NCI-H524 treated with DMSO at 0.1 percent for 48 hours (cell line): Measurements from ENCODE around the gene SCP2.
"Not testable (repeated sequence)": the region's sequence is repeated elsewhere in the genome, so short reads cannot be mapped to it uniquely, and the experiment has no call there.

ENCODE experiments used
- DNase-seq: peaks from one replicate; lab custom pipeline; 2025; lab: John Stamatoyannopoulos, UW

Gene SCP2

DNA sequence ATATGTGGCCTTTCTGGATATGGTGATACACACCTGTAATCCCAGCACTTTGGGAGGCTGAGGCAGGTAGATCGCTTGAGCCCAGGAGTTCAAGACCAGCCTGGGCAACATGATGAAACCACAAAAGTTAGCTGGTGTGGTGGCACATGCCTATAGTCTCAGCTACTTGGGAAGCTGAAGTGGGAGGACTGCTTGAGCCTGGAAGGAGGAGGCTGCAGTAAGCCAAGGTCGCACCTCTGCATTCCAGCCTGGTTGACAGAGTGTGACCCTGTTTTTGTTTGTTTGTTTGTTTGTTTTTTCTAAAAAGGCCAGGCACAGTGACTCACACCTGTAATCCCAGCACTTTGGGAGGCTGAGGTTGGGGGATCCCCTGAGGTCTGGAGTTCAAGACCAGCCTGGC, 42.2 kb downstream of the SCP2 start:
- not testable (repeated sequence) for DNase-seq

- DNase-seq = no peak
Measured at GRCh38 chr1:52970149-52970548, 43.1 kb downstream of the SCP2 start.

GRCh38 chr1:52973841-52974240, 46.8 kb downstream of the SCP2 start:
- DNase-seq = no peak

DNA sequence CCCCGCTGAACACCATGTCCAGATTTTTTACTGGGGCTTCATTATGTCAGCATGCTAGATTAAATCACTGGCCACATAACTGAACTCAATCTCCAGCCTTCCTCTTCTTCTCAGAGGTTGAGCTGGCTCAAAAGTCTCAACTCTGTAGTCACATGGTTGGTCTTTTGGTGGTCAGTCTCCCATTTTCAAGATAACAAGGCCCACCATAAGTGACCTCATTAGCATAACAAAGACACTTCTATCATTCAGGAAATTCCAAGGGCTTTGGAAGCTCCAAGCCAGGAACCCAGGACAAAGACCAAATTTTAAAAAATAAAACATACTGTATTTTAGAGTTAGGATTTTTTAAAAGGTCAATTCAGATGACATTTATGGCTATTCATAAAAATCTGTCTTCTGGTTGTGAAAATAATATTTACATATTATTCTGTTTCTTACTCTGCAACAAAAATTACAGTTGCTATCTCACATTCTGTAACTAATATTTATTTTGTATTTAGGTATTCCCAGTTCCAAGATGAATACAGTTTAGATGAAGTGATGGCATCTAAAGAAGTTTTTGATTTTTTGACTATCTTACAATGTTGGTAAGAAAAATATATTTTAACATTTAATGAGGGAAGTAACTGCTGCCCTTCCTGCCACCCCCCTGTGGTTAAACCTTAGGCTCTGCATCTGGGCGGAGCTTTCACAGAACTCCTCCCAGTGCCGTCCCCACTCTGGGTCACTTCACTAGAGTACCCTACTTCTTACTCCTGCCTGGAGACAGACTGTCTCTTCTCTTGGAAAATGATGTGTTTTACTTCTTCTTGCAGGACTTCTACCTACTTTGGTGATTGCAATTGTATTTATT, 49.3 kb downstream of the SCP2 start:
- DNase-seq = no peak

DNA sequence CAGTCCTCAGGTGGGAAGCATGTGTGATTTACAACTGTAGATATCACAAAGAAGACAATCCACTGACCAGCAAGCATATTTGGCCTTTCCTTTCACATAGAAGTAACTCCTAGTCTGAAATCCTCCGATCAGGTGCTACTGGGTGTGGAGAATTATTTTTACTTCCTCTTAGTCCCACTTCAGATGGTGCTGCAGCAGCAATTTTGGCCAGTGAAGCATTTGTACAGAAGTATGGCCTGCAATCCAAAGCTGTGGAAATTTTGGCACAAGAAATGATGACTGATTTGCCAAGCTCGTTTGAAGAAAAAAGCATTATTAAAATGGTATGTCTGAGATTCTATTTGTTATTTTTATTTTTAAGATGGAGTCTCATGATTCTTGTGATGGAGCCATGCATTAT, 51.0 kb downstream of the SCP2 start:
- no peak for DNase-seq

DNA sequence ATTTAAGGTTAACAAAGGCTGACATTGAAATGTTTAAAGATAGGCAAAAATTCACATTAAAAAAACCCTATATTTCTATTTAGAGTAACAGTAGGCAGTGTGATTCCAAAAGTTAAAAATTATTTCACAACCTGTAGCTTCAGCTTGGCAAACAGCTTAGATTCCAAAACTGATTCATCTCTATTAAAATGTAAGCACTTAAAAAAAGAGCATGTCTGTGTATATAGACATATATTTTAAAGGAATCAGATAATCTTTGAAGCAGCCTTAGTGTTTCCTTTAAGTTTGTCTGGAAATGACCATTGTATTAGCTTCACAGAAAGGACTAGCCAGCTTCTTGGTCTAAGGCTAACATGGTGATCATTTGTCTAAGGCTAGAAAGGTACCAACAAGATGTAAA, 65.7 kb downstream of the SCP2 start:
- DNase-seq = not testable (repeated sequence)

DNA sequence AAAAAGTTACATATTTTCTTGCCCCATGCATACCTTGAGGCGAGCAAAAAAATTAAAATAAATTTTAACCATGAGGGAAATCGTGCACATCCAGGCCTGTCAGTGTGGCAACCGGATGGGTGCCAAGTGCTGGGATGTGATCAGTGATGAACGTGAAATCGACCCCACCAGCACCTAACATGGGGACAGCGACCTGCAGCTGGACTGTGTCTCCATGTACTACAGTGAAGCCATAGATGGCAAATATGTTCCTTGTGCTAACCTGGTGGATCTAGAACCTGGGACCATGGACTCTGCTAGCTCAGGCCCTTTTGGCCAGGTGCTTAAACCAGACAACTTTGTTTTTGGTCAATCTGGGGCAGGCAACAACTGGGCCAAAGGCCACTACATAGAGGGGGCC, 67.6 kb downstream of the SCP2 start:
- DNase-seq = no peak

- DNase-seq = no peak
Measured at GRCh38 chr1:52996653-52997052, 69.6 kb downstream of the SCP2 start.

DNA sequence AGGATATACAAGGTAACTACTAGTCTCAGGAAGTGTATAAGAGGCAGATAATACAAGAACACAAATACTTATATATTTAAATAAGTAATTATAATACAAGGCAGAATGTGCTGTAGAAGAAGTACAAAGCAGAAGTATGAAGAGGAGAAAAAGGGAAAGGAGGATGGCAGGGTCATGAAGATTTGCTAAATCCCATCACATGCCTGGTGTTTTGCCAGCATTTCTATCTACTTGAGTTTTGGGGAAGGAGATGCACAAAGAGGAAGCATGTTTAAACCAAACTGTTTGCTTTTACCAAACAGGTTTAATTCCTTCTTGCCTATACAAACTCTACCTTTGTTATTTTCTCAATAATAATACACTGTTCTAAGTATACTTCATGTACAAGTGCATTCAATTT, 74.1 kb downstream of the SCP2 start:
- no peak for DNase-seq

DNA sequence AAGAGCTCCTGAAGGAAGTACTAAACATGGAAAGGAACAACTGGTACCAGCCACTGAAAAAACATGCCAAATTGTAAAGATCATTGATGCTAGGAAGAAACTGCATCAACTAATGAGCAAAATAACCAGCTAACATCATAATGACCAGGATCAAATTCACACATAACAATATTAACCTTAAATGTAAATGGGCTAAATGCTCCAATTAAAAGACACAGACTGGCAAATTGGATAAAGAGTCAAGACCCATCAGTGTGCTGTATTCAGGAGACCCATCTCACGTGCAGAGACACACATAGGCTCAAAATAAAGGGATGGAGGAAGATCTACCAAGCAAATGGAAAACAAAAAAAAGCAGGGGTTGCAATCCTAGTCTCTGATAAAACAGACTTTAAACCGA, 79.5 kb downstream of the SCP2 start:
- DNase-seq = not testable (repeated sequence)

GRCh38 chr1:53010247-53010646, 83.2 kb downstream of the SCP2 start:
- DNase-seq = not testable (repeated sequence)

GRCh38 chr1:53011175-53011574, 84.1 kb downstream of the SCP2 start:
- DNase-seq = no peak

- DNase-seq = peak; percentile 42
Measured at GRCh38 chr1:53014791-53015507, 87.9 kb downstream of the SCP2 start.

GRCh38 chr1:53015508-53015860, 88.4 kb downstream of the SCP2 start:
- DNase-seq = no peak

DNA sequence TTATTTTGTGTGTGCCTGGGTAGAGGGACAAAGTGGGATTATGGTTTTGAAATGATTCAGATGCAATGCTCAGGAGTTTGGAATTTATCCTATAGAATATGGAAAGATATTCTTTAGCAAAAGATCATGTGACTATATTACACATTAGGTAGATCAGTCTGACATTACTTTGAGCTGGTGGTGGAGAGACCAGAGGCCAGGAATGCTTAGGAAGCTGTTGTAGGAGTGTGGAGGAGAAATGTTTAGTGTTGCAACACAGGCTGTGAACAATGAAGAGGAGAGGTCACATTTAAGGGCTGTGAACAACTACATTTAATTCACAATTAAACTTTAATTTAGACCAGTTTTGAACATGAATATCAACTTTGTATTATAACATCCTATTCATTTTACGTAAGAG, 89.6 kb downstream of the SCP2 start:
- DNase-seq = no peak

GRCh38 chr1:53020588-53020987, 93.5 kb downstream of the SCP2 start:
- DNase-seq = no peak

GRCh38 chr1:53022179-53022578, 95.1 kb downstream of the SCP2 start:
- no peak for DNase-seq

DNA sequence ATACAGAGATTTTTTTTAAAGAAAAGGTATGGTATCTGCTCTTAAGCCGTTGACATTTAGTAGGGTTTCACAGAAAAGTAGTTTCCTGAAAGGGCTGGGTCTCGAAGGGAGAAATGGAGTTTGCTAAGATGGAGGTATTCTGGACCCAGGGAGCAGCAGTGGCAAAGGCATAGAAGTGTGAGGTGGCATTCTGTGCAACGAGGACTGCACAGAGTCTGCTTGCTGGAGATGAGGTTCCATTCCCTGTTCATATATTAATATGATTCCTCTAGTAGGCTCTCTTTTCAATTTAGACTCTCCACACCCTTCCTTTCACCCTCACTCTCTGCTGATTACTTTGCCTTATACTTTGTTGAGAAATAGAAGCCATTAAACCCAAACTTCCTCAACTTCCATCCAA, 96.5 kb downstream of the SCP2 start:
- DNase-seq = no peak

DNA sequence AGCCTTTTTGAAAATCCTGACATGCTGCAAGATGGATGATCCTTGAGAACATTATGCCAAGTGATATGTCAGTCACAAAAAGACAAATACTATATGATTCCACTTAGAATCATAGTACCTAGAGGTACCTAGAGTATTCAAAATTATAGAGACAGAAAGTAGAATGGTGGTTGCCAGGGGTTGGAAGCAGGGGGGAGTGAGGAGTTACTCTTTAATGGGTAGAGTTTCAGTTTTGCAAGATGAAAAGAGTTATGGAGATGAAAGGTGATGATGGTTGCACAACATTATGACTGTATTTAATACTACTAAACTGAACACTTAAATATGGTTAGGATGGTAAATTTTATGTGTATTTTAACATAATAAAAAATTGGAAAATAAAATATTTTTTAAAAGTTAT, 97.0 kb downstream of the SCP2 start:
- no peak for DNase-seq

- DNase-seq = no peak
Measured at GRCh38 chr1:53025034-53025768, 98.1 kb downstream of the SCP2 start.

DNA sequence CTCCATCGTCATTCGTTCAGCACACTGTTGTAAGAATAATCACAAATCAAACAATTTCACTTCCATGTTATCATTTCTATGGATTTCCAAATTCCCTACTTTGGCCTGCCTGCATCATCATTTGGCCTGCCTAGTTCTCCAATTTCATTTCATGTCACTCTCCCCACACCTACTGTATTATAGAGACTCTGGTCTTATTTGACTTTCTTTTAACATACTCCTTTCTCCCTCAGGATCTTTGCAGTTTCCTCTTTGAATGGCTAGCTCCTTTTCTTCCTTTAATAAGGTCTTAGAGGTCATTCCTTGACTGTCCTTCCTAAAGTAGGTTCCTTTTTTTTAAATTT, 98.7 kb downstream of the SCP2 start:
- DNase-seq = no peak

DNA sequence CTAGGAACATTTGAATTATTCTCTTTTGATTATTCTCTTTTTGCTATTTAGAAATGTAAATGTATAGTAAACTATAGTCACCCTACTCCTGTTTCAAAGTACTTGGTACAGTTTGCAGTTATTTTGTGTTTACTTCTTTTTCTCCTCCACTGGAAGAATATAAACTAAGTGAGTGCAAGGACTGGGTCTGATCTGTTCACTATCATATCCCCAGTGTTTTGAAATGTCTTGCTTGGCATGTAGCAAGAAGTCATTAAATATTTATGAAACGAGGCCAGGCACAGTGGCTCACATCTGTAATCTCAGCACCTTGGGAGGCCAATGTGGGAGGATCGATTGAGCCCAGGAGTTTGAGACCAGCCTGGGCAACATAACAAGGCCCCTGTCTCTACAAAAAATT, 99.2 kb downstream of the SCP2 start:
- no peak for DNase-seq

DNA sequence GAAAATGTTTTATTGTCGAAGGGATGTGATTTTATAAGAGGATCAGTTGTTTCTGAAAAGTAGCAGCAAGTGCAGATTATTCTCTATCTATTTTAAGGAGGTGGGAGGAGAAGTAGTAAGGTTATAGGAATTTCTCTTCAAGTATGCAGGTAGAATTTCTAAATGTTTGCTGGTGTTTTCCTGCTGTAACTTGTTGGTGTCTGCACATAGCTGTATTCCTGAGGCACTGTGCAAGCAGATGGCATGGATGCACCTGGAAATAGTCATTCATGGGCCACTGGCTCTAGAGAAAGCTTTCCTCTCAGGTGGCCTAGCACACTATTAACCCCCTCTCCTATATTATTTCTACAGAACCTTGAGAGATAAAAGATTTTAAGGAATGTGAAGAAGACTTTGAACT, 104.7 kb downstream of the SCP2 start:
- no peak for DNase-seq
